Gastrocnemius medialis (tissue), 4 donors: ENCODE data around the gene CREBRF.

ENCODE experiments used
- POLR2A ChIP-seq, 2 donors: fragments of 450-650 bp; IDR thresholded peaks; one replicate each; pipeline ENCODE4 v1.6.1; 2017; ENCODE audit warnings: antibody characterized with exemption in 2 of 2, mild to moderate bottlenecking in 2 of 2, moderate library complexity in 2 of 2
- TF ChIP-seq, protein P1 (sequence below), 5 experiments: fragments of 450-650 bp in 3 of 5; fragments of 200-600 bp in 2 of 5; sonication (generic) in 2 of 5; IDR thresholded peaks in 4 of 5; conservative IDR thresholded peaks in 1 of 5; 1 replicate in 4 of 5; 2 replicates in 1 of 5; pipeline ENCODE4 v1.5.1; 2016 to 2019; ENCODE audit warnings: antibody characterized with exemption in 5 of 5, mild to moderate bottlenecking in 3 of 5, moderate library complexity in 3 of 5

DNA sequence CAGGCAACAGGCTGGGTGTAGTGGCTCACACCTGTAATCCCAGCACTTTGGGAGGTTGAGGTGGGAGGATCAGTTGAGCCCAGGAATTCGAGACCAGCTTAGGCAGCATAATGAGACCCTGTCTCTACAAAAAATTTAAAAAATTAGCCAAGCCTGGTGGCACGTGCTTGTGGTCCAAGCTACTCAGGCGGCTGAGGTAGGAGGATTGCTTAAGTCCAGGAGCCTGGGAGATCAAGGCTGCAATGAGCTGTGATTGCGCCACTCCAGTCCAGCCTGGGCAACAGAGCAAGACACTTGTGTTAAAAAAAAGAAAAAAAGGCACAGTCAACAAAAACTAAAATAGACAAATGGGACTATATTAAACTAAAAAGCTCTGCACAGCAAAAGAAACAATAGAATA is 43.3 kb upstream of the CREBRF start:
- TF ChIP-seq, protein P1, sequence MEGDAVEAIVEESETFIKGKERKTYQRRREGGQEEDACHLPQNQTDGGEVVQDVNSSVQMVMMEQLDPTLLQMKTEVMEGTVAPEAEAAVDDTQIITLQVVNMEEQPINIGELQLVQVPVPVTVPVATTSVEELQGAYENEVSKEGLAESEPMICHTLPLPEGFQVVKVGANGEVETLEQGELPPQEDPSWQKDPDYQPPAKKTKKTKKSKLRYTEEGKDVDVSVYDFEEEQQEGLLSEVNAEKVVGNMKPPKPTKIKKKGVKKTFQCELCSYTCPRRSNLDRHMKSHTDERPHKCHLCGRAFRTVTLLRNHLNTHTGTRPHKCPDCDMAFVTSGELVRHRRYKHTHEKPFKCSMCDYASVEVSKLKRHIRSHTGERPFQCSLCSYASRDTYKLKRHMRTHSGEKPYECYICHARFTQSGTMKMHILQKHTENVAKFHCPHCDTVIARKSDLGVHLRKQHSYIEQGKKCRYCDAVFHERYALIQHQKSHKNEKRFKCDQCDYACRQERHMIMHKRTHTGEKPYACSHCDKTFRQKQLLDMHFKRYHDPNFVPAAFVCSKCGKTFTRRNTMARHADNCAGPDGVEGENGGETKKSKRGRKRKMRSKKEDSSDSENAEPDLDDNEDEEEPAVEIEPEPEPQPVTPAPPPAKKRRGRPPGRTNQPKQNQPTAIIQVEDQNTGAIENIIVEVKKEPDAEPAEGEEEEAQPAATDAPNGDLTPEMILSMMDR (IDR thresholded peaks at IDR 0.05 in 4 of 5, conservative IDR thresholded peaks at IDR 0.05 in 1 of 5): no peak
- no peak for TF ChIP-seq POLR2A (IDR thresholded peaks at IDR 0.05)
